Hindlimb muscle (tissue), 1 donor: Measurements from ENCODE around the gene SSBP3. TPM values are rescaled to one million over a fixed set of nuclear protein-coding genes. Genes with fewer than 3 reads are reported as not detected.
"Not testable (repeated sequence)": the region's sequence is repeated elsewhere in the genome, so short reads cannot be mapped to it uniquely, and the experiment has no call there.

Experiments used
- DNase-seq: peaks from one replicate; pipeline ENCODE4 v3.0.0-alpha.2; 2013
- polyA plus RNA-seq: library from polyadenylated mRNA; unstranded; fragments of 120-200 nt; gene quantifications from one replicate; pipeline ENCODE4 v1.2.1, GENCODE V29; 2013; ENCODE audit not compliant: insufficient read length

SSBP3 gene
- 67.2 TPM for polyA plus RNA-seq

- DNase-seq, result peak; percentile 96
These were observed at the start of gene SSBP3 for GRCh38 chr1:54406339-54407153. SSBP3 (minus strand) TSS chr1:54406394.

- DNase-seq, result no peak
These were observed 47.3 kb upstream of the SSBP3 start for GRCh38 chr1:54453509-54453908.

- no peak for DNase-seq
These were observed 46.8 kb upstream of the SSBP3 start for GRCh38 chr1:54453022-54453421.

- not testable (repeated sequence) for DNase-seq
These were observed 43.2 kb upstream of the SSBP3 start for GRCh38 chr1:54449431-54449830.

GRCh38 chr1:54448801-54449200 is 42.6 kb upstream of the SSBP3 start:
- not testable (repeated sequence) for DNase-seq

- not testable (repeated sequence) for DNase-seq
These were observed 40.9 kb upstream of the SSBP3 start for GRCh38 chr1:54447081-54447480.

GRCh38 chr1:54442185-54442584 is 36.0 kb upstream of the SSBP3 start:
- no peak for DNase-seq

GRCh38 chr1:54439550-54440223 is 33.5 kb upstream of the SSBP3 start:
- DNase-seq, result no peak

- no peak for DNase-seq
These were observed 31.6 kb upstream of the SSBP3 start for GRCh38 chr1:54437783-54438182.

- no peak for DNase-seq
These were observed 30.6 kb upstream of the SSBP3 start for GRCh38 chr1:54436826-54437225.

GRCh38 chr1:54429838-54430237 is 23.6 kb upstream of the SSBP3 start:
- DNase-seq, result no peak

GRCh38 chr1:54428837-54429518 is 22.8 kb upstream of the SSBP3 start:
- DNase-seq, result no peak

- DNase-seq, result no peak
These were observed 19.0 kb upstream of the SSBP3 start for GRCh38 chr1:54425152-54425584.

GRCh38 chr1:54424398-54424797 is 18.2 kb upstream of the SSBP3 start:
- no peak for DNase-seq

- no peak for DNase-seq
These were observed 14.9 kb upstream of the SSBP3 start for GRCh38 chr1:54421101-54421504.

GRCh38 chr1:54418598-54418997 is 12.4 kb upstream of the SSBP3 start:
- not testable (repeated sequence) for DNase-seq

- DNase-seq, result no peak
These were observed 10.9 kb upstream of the SSBP3 start for GRCh38 chr1:54417123-54417522.

GRCh38 chr1:54416435-54416834 is 10.2 kb upstream of the SSBP3 start:
- DNase-seq, result no peak

GRCh38 chr1:54415991-54416390 is 9.8 kb upstream of the SSBP3 start:
- no peak for DNase-seq

- DNase-seq, result no peak
These were observed 9.3 kb upstream of the SSBP3 start for GRCh38 chr1:54415533-54415932.

GRCh38 chr1:54413732-54414131 is 7.5 kb upstream of the SSBP3 start:
- DNase-seq, result no peak

- DNase-seq, result no peak
These were observed 7.1 kb upstream of the SSBP3 start for GRCh38 chr1:54413295-54413694.

- DNase-seq, result no peak
These were observed 4.2 kb upstream of the SSBP3 start for GRCh38 chr1:54410359-54410758.
